Mammary epithelial cell (primary cell): ENCODE data around the gene GNG8.

ENCODE experiments used
- EZH2 ChIP-seq: IDR thresholded peaks from 2 replicates; pipeline ENCODE4 v1.6.1; 2012; ENCODE audit warnings: low read length, inconsistent platforms, borderline replicate concordance
- TF ChIP-seq, protein P1 (sequence below), 2 donors: IDR thresholded peaks in 1 of 2; conservative IDR thresholded peaks in 1 of 2; 2 replicates each; pipeline ENCODE4 v1.5.1; 2011 to 2012; ENCODE audit warnings: inconsistent platforms in 2 of 2, low read length in 2 of 2, mild to moderate bottlenecking in 2 of 2, control low read depth in 1 of 2, low read depth in 1 of 2; ENCODE audit not compliant: insufficient read depth in 1 of 2; ENCODE audit errors: extremely low read depth in 1 of 2

DNA sequence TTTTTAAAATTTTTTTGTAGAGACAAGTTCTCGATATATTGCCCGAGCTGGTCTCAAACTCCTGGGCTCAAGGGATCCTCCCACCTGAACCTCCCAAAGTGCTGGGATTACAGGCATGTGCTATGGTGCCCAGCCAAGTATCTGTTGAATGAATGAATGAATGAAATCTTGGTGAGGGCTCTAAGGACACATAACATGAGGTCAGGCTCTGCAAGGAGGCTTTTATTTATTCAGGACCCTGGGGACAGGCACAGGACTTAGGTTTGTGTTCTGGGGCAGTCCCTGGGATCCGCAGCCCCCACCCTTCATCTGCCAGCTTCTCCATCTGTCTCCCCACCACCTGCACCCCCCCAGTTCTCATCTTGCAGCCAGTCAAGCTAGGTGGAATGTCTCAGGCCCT is 15.7 kb downstream of the GNG8 start:
- TF ChIP-seq, protein P1, sequence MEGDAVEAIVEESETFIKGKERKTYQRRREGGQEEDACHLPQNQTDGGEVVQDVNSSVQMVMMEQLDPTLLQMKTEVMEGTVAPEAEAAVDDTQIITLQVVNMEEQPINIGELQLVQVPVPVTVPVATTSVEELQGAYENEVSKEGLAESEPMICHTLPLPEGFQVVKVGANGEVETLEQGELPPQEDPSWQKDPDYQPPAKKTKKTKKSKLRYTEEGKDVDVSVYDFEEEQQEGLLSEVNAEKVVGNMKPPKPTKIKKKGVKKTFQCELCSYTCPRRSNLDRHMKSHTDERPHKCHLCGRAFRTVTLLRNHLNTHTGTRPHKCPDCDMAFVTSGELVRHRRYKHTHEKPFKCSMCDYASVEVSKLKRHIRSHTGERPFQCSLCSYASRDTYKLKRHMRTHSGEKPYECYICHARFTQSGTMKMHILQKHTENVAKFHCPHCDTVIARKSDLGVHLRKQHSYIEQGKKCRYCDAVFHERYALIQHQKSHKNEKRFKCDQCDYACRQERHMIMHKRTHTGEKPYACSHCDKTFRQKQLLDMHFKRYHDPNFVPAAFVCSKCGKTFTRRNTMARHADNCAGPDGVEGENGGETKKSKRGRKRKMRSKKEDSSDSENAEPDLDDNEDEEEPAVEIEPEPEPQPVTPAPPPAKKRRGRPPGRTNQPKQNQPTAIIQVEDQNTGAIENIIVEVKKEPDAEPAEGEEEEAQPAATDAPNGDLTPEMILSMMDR (conservative IDR thresholded peaks at IDR 0.05 in 1 of 2, IDR thresholded peaks at IDR 0.05 in 1 of 2; ENCODE audit: extremely low read depth in 1 of 2, insufficient read depth in 1 of 2, low read depth in 1 of 2, low read length in 2 of 2) = no peak
- no peak for TF ChIP-seq EZH2
